A549 (cell line): ENCODE results near the gene ANKRD6. TPM values are rescaled to one million over a fixed set of nuclear protein-coding genes. Genes with fewer than 3 reads are reported as not detected.

Source experiments
- ATAC-seq, 2 experiments: fragments of 200-7000 bp in 1 of 2; fragments of >200 bp in 1 of 2; cut with Nextera tagmentation in 1 of 2; cut with Tn5 transposase in 1 of 2; 3 replicates each; pipeline versions ENCODE4 v1.8.0 to v1.9.1; 2018 to 2020; ENCODE audit warnings: mild to moderate bottlenecking in 1 of 2, moderate library complexity in 1 of 2
- CTCF ChIA-PET: fragments of 300-600 bp; sonication (Branson Sonifier 250); formaldehyde crosslinking; extraction: SDS; loops from one replicate; lab custom pipeline; 2021; ENCODE audit warnings: antibody characterized with exemption, inconsistent platforms; lab: Yijun Ruan, JAX
- POLR2A ChIA-PET: fragments of 350-600 bp; formaldehyde crosslinking; extraction: SDS; loops from one replicate; lab custom pipeline; 2021; ENCODE audit warnings: antibody characterized with exemption, inconsistent platforms; lab: Yijun Ruan, JAX
- DNase-seq, 2 experiments: peaks; one replicate each; pipeline versions ENCODE4 v3.0.0 to v3.0.0-alpha.2; 2011 to 2016; ENCODE audit warnings: low read depth in 1 of 2, low spot score in 1 of 2
- FAIRE-seq: peaks from 2 replicates; lab custom pipeline; 2011; peaks lifted over from hg19 to GRCh38; lab: Jason Lieb, UNC
- H3K27ac ChIP-seq, 2 experiments: fragments of >200 bp; sonication (Bioruptor Twin); formaldehyde crosslinking; 3 replicates each; pipeline ENCODE4 v1.5.1; 2016 to 2017
- H3K4me1 ChIP-seq: fragments of >200 bp; sonication (Bioruptor Twin); formaldehyde crosslinking; 3 replicates; pipeline ENCODE4 v1.6.1; 2016
- H3K4me2 ChIP-seq: fragments of >200 bp; sonication (Bioruptor Twin); formaldehyde crosslinking; 3 replicates; pipeline ENCODE4 v1.6.1; 2016
- H3K4me3 ChIP-seq: fragments of >200 bp; sonication (Bioruptor Twin); formaldehyde crosslinking; 3 replicates; pipeline ENCODE4 v1.5.1; 2016
- H3K9me3 ChIP-seq: fragments of >200 bp; sonication (Bioruptor Twin); formaldehyde crosslinking; 3 replicates; pipeline ENCODE4 v1.6.1; 2016
- BCL3 ChIP-seq: fragments of >200 bp; sonication (Bioruptor Twin); formaldehyde crosslinking; IDR thresholded peaks from 3 replicates; pipeline ENCODE4 v1.6.1; 2016
- BHLHE40 ChIP-seq: IDR thresholded peaks from 2 replicates; pipeline ENCODE4 v1.6.1; 2012; ENCODE audit warnings: low read depth, low read length, inconsistent platforms
- CHD4 ChIP-seq: fragments of 200-600 bp; sonication (generic); IDR thresholded peaks from 2 replicates; pipeline ENCODE4 v1.6.1; 2016; ENCODE audit warnings: antibody characterized with exemption, mild to moderate bottlenecking, borderline replicate concordance
- E2F6 ChIP-seq: IDR thresholded peaks from 2 replicates; pipeline ENCODE4 v1.6.1; 2012; ENCODE audit warnings: low read depth, borderline replicate concordance
- EP300 ChIP-seq, 2 experiments: fragments of >200 bp; sonication (Bioruptor Twin); formaldehyde crosslinking; IDR thresholded peaks; 2 replicates in 1 of 2; 3 replicates in 1 of 2; pipeline ENCODE4 v1.6.1; 2016 to 2017
- ESRRA ChIP-seq: fragments of 150-350 bp; IDR thresholded peaks from 2 replicates; pipeline ENCODE4 v1.6.1; 2014; ENCODE audit warnings: mild to moderate bottlenecking, low read length, borderline replicate concordance
- HES2 ChIP-seq: fragments of >200 bp; sonication (Bioruptor Twin); formaldehyde crosslinking; IDR thresholded peaks from 2 replicates; pipeline ENCODE4 v1.6.1; 2016
- HOXB13 ChIP-seq: fragments of 250-450 bp; sonication (Bioruptor Pico); IDR thresholded peaks from 2 replicates; pipeline ENCODE4 v1.5.0; 2020; ENCODE audit warnings: low read depth, mild to moderate bottlenecking, moderate library complexity
- HOXB5 ChIP-seq: fragments of 250-450 bp; sonication (Bioruptor Pico); IDR thresholded peaks from 2 replicates; pipeline ENCODE4 v1.5.0; 2020; ENCODE audit warnings: mild to moderate bottlenecking, moderate library complexity
- JUNB ChIP-seq: fragments of >200 bp; sonication (Bioruptor Twin); formaldehyde crosslinking; IDR thresholded peaks from 2 replicates; pipeline ENCODE4 v1.6.1; 2016
- KDM1A ChIP-seq: fragments of 200-600 bp; sonication (generic); IDR thresholded peaks from 2 replicates; pipeline ENCODE4 v1.6.1; 2016; ENCODE audit warnings: low read depth, mild to moderate bottlenecking
- MAFK ChIP-seq: fragments of 450-650 bp; IDR thresholded peaks from 2 replicates; pipeline ENCODE4 v1.6.1; 2014; ENCODE audit not compliant: partially characterized antibody
- NR3C1 ChIP-seq: fragments of >200 bp; sonication (Bioruptor Twin); formaldehyde crosslinking; IDR thresholded peaks from 3 replicates; pipeline ENCODE4 v1.6.1; 2017
- PBX3 ChIP-seq: IDR thresholded peaks from 2 replicates; pipeline ENCODE4 v1.6.1; 2012
- POLR2A ChIP-seq: IDR thresholded peaks from 2 replicates; pipeline ENCODE4 v1.6.1; 2012; ENCODE audit warnings: mild to moderate bottlenecking, low read length
- RARB ChIP-seq: fragments of 250-450 bp; sonication (Bioruptor Pico); IDR thresholded peaks from 2 replicates; pipeline ENCODE4 v1.8.0; 2021; ENCODE audit warnings: mild to moderate bottlenecking, moderate library complexity
- SREBF2 ChIP-seq: fragments of 450-650 bp; IDR thresholded peaks from 2 replicates; pipeline ENCODE4 v1.6.1; 2014; ENCODE audit warnings: mild to moderate bottlenecking, moderate library complexity
- TP53 ChIP-seq: fragments of 250-450 bp; sonication (Bioruptor Pico); IDR thresholded peaks from 2 replicates; pipeline ENCODE4 v1.5.0; 2021; ENCODE audit warnings: mild to moderate bottlenecking, moderate library complexity
- WGBS: methylation state at CpG from one replicate; pipeline ENCODE4 v1.1.6; 2017; ENCODE audit errors: missing lambda C conversion rate; 5-methylcytosine and 5-hydroxymethylcytosine counted together
- polyA plus RNA-seq, 4 experiments: library from polyadenylated mRNA; depleted of rRNA in 3 of 4; stranded (reverse); fragments of >200 nt; fragmentation: RNase III in 1 of 4; extraction: RNeasy Plus Mini Kit Qiagen cat#74134 plus additional on column Dnase treatment in 1 of 4; gene quantifications; 2 replicates in 3 of 4; 3 replicates in 1 of 4; pipeline ENCODE4 v1.2.3, GENCODE V29; 2011 to 2017
- TF ChIP-seq, protein P1 (sequence below): fragments of 250-450 bp; sonication (Bioruptor Pico); IDR thresholded peaks from 2 replicates; pipeline ENCODE4 v1.5.0; 2020; ENCODE audit warnings: low read depth, mild to moderate bottlenecking, moderate library complexity
- TF ChIP-seq, protein P2 (sequence below): fragments of 450-650 bp; IDR thresholded peaks from 2 replicates; pipeline ENCODE4 v1.6.1; 2014; ENCODE audit warnings: antibody characterized with exemption
- TF ChIP-seq, protein P3 (sequence below): fragments of >200 bp; sonication (Bioruptor Twin); formaldehyde crosslinking; IDR thresholded peaks from 3 replicates; pipeline ENCODE4 v1.5.1; 2016

Gene ANKRD6
- polyA plus RNA-seq, 2 of the 4 experiments (the other 2 are of a cell fraction): 2.2 to 3.6 TPM

DNA sequence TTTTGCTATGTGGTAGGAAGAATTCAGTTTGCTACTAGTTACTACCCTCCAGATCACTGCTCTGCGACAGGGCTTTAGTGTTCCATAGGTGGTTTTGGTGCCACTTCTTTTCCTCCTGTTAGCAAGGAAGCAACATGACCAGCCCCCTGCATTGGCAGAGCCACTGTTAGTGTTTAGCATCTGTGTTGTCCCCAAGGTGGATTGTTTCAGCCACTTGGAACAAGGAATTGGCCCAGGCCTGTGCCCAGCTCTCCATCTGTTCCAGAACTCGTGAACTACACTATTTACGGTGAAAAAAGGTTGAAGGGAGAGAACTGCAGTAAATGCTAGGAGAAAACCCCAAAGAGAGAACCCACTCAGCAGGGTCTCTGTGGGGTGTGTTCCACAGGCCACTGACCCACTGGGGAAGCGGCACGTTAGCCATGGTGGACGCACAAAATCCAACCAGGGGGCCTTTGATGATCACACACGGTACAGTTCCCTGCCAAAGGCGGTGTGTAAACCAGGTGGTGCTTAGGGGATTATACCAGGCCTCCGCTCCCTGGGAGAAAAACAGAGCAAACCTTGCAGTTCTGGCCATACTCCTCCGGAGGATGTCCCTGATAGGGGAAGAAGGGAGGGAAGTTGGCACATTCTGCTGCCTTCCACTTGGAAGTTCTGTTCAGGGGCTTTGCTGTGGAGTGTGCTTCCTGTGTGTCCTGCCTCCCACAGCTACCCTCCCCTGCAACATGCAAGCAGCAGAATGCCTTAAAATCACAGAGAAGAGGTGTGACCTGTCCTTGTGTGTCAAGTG lies 133.3 kb downstream of the ANKRD6 start:
- H3K4me2 ChIP-seq: no peak overlapping the region
- H3K4me3 ChIP-seq: no peak overlapping the region
- CTCF ChIA-PET: interaction anchor here (0.9 kb wide), 1 partner anchor 44 kb away, joined by 5 read pairs; no protein-coding TSS in a partner anchor
- WGBS: 87% methylated on average over 10 of the region's 10 CpGs
- TF ChIP-seq SREBF2 (no peak), ESRRA (no peak), HES2 (no peak), BHLHE40 (no peak), MAFK (no peak), KDM1A (no peak), HOXB13 (no peak), NR3C1 (no peak), HOXB5 (CRISPR knock-in tag) (no peak), JUNB (no peak), RARB (CRISPR knock-in tag) (no peak), EP300 (IDR thresholded peaks at IDR 0.05) (no peak), BCL3 (no peak), E2F6 (no peak), CHD4 (no peak), TP53 (no peak)
- TF ChIP-seq, protein P1, sequence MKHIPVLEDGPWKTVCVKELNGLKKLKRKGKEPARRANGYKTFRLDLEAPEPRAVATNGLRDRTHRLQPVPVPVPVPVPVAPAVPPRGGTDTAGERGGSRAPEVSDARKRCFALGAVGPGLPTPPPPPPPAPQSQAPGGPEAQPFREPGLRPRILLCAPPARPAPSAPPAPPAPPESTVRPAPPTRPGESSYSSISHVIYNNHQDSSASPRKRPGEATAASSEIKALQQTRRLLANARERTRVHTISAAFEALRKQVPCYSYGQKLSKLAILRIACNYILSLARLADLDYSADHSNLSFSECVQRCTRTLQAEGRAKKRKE (CRISPR knock-in tag): no peak
- TF ChIP-seq, protein P2, sequence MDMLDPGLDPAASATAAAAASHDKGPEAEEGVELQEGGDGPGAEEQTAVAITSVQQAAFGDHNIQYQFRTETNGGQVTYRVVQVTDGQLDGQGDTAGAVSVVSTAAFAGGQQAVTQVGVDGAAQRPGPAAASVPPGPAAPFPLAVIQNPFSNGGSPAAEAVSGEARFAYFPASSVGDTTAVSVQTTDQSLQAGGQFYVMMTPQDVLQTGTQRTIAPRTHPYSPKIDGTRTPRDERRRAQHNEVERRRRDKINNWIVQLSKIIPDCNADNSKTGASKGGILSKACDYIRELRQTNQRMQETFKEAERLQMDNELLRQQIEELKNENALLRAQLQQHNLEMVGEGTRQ: no peak
- TF ChIP-seq, protein P3, sequence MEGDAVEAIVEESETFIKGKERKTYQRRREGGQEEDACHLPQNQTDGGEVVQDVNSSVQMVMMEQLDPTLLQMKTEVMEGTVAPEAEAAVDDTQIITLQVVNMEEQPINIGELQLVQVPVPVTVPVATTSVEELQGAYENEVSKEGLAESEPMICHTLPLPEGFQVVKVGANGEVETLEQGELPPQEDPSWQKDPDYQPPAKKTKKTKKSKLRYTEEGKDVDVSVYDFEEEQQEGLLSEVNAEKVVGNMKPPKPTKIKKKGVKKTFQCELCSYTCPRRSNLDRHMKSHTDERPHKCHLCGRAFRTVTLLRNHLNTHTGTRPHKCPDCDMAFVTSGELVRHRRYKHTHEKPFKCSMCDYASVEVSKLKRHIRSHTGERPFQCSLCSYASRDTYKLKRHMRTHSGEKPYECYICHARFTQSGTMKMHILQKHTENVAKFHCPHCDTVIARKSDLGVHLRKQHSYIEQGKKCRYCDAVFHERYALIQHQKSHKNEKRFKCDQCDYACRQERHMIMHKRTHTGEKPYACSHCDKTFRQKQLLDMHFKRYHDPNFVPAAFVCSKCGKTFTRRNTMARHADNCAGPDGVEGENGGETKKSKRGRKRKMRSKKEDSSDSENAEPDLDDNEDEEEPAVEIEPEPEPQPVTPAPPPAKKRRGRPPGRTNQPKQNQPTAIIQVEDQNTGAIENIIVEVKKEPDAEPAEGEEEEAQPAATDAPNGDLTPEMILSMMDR: no peak
- TF ChIP-seq, all 56 proteins: peak for 0
- Histone ChIP-seq H3K27ac (no peak overlapping the region), H3K9me3 (no peaks in the 10 kb centered on the region), H3K4me1 (no peaks in the 10 kb centered on the region)
- no peak for FAIRE-seq
- POLR2A ChIA-PET: no interaction called here
- ATAC-seq: no peak
- DNase-seq: no peak

DNA sequence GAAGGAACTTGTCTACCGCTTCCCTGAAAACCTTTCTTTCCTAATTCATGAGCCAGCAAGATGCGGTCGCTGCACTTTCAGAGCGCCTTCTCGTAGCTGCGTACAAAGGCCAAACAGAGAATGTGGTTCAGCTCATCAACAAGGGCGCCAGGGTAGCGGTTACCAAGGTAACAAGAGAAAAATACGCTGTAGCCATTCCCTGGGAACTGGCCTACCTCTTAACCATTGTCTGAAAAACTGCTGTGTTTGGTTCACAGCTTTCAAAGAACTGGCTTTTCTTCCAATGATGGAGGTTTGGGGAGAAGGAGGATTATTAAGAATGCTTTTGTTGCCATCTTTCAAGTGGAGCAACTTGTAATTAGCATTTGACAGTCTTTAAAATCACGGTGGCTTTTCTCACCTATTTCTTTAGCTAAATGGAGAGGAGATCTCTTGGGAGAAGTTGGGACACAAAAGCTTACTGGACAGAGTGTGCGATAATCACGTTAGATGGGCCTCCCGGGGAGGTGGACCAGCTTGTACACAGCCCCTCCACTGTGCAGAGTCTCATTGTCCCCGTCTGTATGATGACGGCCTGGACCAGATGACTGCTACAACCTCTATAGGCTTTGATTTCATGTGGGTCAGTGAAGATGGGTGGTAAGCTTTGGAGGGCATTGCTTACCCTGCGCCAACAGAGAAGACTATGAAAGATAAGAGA lies 134.1 kb downstream of the ANKRD6 start:
- FAIRE-seq (no peak), DNase-seq (no peak), ATAC-seq (no peak)
- ChIA-PET POLR2A (no interaction called here), CTCF (interaction anchor here (0.9 kb wide), 1 partner anchor 43 kb away, joined by 5 read pairs; no protein-coding TSS in a partner anchor)
- no peak overlapping the region for H3K4me3 ChIP-seq
- H3K27ac ChIP-seq: no peak overlapping the region
- no peaks in the 10 kb centered on the region for H3K4me1 ChIP-seq
- H3K9me3 ChIP-seq: no peaks in the 10 kb centered on the region
- no peak overlapping the region for H3K4me2 ChIP-seq
- 84% methylated on average over 15 of the region's 16 CpGs for WGBS
- no peak for TF ChIP-seq POLR2A
- TF ChIP-seq PBX3: no peak
- TF ChIP-seq, all 56 proteins: peak for 0
